ENCODE results near the gene KLHL2.
"Not testable (repeated sequence)": the region's sequence is repeated elsewhere in the genome, so short reads cannot be mapped to it uniquely, and the experiment has no call there.

Gene KLHL2

DNA sequence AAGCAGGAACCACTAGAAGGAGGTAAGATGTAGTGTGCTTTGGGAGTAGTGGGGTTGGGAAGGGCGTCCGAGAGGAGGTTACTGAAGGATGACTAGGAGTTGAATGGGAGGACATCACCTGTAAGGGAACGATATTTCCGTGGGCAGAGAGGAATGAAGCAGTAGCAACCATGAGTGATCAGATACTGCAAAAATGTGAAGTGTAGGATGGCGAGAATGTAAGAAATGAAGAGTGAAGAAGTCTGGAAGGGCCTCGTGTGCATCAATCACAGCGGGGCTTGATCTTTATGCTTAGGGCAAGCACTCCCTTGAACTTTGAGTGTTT lies 120.7 kb downstream of the KLHL2 start:
- no peak for DNase-seq (ENCODE audit: low read depth in 2 of 2)

DNA sequence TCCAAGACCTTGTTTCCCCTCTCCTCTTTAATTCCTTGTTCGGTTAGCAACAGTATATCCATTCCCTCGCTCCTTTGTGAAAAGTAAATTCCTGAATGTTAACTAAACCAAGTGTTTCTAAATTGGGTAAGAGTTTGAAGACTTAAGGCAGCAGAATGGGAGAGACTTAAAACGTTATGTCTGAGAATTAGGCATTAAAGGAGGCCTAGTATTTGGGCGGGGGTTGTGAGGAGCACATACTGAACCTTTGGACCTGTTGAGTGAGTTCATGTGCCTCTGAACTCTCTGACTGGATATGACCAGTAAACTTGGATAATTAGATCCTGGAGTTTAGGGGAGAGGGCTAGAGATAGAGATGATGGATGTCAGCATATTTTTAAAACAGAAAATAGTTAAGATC lies 121.3 kb downstream of the KLHL2 start:
- no peak for DNase-seq (ENCODE audit: low read depth in 2 of 2)

DNA sequence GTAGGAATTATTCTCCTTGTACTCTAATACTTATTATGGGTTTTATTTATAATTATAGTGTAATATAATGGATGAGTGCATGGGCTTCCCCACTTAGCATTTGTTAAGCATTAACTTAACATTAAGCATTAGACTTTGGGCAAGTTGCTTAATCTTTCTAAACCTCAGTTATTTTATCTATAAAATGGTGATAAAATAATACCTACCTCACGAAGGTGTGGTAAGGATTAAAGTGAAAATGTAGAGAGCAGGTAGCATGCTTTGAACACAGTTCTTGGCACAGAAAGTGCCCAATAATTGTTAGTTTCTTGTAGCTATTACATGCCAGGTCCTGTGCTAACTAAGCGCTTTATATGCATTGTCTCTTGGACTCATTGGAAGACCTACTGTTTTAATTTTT lies 122.7 kb downstream of the KLHL2 start:
- no peak for DNase-seq (ENCODE audit: low read depth in 2 of 2)

DNA sequence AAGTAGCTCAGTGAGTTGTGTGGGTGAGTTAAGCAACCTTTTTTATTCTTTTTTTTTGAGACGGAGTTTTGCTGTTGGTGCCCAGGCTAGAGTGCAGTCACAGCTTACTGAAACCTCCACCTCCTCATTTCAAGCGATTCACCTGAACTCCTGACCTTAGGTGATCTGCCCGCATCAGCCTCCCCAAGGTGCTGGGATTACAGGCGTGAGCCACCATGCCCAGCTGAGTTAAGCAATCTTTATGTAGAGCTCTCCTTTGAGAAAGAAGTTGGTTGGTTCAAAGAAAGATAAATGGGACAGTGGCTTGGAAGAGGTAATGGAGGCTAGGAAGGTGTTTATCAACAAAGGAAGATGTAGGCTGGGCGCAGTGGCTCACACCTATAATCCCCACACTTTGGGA lies 123.3 kb downstream of the KLHL2 start:
- no peak for DNase-seq (ENCODE audit: low read depth in 2 of 2)

DNA sequence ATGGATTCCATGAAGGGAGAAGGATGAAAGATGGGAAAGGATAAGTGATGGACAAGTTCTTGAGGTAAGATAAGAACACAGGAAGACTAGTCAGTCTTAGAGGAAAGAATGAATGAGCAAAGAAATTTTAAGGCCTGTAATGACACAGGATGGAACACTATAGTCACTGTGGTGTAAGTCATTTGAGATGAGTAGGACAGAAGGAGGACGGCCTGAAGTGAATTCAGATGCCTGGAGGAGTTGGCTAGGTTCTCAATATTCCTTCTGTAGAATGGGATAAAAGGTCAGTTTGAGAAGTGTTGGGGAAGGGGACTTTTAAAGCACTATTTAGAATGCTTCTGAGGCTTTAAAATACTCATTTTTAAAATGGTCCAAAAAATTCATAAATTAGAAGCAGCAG lies 124.0 kb downstream of the KLHL2 start:
- DNase-seq (ENCODE audit: low read depth in 2 of 2) = no peak

DNA sequence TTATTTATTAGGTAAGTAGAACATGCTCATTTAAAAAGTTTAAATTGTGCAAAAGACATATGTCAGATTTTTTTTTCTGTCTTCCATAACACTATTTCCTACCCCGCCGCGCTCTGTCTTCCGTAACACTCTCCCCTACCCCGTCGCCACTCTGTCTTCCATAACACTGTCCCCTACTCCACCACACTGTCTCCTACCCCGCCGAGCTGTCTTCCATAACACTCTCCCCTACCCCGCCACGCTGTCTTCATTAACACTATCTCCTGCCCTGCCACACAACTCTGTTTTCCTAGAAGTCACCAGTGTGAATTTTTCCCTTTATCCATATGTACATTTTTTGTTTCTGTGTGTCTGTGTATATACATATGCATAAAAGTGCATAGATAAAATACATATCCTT lies 124.5 kb downstream of the KLHL2 start:
- DNase-seq (ENCODE audit: low read depth in 2 of 2) = no peak

DNA sequence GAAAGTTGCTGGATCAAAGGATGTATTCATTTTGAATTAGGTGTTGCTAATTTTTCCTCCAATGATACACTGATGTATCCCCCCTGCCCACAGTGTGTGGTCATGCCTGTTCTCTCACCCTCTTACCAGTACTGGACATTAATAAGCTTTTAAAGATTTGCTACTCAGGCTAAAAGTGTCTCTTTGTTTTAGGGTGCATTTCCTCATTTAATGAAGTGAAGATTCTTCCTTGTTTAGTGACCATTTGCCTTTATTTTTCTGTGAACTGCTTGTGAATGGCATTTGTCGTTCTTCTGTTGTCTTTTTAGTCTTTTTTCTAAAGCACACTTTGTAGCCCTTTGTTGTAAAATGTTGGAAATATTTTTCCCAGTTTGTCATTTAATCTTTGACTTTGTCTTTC lies 125.1 kb downstream of the KLHL2 start:
- no peak for DNase-seq (ENCODE audit: low read depth in 2 of 2)

DNA sequence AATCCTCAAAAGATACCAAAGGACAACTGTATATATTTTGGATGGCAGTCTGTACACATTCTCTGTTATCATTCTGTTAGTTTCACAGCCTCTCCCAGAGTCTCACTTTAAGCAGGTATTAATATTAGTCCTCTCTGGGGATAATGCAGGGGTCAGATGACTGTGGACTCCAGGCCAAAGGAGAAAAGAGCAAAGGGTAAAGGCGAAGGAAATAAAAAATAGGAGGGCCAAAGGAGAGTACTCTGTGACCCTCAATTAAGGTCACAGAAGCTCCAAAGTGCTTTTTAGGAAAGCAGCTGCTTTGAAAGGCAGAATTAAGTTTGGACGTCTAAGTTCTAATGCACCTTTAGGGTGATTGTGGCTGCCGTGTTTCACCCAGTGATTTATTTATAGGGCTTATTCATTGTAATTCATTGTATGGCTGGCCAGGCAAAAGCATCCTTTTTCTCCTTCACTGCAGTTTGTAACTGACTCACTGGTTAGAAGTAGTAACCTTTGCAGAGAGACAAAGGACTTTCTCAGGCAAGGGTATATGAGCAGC lies 127.9 kb downstream of the KLHL2 start:
- DNase-seq (ENCODE audit: low read depth in 2 of 2) = no peak

DNA sequence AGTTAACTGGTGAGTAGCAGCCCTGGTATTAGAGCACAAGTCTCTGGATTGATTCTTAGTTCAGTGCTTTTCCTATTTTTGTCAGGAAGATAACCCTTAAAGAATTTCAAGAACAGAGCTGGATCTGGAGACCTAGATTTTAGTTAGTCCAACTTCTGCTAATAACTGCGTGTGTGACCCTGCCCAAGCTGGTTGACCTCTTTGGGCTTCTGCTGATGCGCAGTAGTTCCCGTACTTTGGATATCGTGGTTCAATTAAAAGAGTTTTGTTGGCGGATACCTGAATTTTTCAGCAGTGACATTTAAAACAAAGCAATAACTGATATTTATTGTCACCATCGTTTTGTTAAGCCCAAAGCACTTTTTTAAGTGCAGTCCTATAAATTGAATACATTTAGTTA lies 129.4 kb downstream of the KLHL2 start:
- DNase-seq (ENCODE audit: low read depth in 2 of 2) = no peak

DNA sequence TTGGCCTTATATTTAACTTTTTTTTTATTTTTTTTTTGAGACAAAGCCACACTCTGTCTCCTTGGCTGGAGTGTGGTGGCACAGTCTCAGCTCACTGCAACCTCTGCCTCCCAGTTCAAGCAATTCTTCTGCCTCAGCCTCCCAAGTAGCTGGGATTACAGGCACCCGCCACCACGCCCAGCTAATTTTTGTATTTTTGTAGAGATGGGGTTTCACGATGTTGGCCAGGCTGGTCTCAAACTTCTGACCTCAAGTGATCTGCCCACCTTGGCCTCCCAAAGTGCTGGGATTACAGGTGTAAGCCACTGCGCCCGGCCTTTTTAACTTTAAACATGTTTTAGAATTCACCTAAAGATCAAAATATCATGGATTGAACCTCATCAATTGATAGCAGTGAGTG lies 135.0 kb downstream of the KLHL2 start:
- DNase-seq (ENCODE audit: low read depth in 2 of 2) = not testable (repeated sequence)

DNA sequence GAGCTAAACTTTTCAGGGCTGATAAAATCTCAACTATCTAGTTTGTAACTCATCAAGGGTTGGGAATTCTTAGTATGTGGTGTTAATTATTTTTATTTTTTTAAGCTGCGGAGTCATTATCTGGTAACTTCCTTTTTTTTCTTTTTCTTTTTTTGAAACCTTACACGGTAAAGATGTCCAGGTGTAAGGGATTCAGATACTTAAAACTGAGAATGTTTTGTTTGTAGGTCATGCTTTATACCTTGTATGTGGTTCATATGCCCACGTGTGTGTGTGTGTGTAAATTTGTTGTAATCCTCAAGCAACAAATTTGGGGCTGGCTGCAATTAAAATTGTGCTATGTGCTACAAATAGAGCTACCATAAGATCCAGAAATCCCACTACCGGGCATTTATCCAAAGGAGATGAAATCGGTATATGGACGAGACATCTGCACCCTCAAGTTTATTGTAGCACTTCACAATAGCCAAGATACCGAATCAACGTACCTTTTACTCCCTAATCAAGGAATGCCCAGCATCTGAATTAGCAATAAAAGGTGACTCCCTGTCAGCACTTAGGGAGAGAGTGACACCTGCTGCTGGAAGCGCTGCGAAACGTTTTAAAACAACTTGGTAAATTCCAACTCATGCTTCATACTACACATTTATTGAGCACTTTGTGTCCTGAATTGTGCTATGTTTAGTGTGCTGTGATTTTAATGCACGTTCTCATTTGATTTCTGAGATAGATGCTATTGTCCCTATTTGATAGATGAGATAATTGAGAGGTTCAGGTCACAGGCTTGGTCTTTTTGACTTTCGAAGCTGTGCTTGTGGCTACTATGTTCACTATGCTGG lies 136.2 kb downstream of the KLHL2 start:
- no peak for DNase-seq (ENCODE audit: low read depth in 2 of 2)

DNA sequence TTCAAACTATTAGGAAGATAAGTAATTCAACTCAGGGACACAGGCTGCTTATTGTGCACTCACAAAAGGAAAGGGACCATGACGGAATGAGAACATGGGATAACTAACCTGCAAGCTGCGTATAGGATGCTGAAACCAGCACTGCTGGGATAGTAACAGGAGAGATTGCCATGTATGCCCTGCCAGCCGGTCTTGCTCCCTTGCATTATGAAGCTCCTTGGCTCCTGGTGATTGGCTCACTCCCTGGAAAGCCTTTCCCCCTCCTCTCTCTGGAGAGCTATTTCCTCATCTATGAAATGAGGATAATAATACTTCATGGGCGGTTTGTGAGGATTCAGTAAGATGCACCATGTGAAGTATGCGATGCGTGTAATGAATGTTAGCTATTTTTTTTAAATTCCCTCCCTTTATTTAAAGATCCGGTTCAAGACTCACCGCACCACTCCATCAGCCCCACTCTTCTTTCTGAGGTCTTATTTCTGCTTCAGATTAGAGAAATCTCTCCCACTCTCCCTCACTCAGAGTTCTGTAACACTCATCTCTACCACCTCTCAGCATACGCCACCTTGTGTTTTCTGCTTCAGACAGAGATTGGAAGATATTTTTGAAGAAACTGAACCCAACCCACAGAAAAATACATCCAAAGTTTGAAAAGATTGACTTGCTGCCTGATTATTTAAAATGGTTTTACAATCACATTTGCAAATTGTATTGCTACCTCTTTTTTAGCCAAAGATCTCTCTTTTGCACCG lies 138.5 kb downstream of the KLHL2 start:
- DNase-seq (ENCODE audit: low read depth in 2 of 2) = no peak

DNA sequence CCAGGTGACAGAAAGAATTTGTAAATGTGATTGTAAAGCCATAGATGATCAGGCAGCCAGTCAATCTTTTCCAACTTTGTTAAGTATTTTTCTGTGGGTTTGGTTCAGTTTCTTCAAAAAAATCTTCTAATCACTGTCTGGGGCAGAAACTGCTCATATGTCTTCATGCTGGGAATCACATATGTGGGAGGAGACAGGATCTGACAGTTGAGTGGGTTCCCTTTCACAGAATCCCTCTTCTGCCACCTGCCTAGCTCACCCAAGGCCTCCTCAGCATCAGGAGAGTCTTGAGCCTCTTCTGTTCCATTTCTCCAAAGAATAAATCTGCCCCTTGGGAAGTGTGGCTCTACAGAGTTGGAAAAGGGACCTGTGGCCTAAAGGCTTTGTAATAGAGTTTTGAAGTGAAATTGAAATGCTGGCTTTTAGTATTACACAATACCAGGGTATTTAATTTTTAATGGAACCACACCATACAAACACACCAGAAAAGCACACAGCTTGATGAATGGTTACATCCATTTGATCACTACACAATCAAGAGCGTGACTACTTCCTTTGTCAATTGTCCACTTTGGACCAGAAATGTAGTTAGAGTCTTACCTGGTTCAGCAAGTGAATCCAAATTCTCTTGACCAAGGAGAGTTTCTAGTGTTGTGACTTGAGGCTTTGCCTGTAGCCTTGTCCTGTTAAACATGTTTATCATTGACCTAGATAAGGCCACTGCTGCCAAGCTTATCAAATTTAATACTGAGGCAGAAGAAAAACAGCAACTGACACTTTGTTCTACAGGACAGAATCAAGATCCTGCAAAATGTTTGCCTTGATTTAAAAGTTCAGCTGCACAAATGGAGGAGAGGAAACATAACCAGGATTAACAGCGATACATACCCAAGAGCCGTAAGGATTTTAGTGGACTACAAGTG lies 140.5 kb downstream of the KLHL2 start:
- DNase-seq (ENCODE audit: low read depth in 2 of 2) = no peak

DNA sequence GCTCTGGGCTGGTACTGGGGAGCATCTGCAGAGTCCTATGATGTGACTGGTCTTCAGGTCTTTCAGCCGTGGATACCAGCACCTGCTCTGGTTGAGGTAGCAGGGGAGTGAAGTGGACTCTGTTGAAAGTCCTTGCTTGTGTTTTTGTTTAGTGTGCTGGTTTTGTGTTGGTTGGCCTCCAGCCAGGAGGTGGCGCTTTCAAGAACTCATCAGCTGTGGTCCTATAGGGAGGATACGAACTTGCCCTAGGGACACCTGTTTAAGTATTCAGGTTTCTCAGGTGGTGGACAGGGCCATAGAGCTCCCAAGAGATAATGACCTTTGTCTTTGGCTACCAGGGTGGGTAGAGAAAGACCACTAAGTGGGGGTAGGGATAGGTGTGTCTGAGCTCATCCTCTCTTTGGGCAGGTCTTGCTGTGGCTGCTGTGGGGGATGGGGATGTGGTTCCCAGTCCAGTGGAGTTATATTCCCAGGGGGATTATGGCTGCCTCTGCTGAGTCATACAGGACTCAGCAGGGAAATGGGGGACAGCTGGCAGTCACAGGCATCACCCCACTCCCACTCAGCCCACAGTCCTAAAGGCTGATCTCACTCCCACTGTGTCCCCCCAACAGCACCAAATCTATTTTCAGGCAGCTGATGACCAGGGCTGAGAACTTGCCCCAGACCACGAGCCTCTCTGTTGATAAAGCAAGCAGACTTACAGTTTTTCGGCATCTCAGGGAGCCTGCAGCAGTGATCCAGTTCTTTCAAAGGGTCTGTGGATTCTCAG lies 144.2 kb downstream of the KLHL2 start:
- DNase-seq (ENCODE audit: low read depth in 2 of 2) = no peak

DNA sequence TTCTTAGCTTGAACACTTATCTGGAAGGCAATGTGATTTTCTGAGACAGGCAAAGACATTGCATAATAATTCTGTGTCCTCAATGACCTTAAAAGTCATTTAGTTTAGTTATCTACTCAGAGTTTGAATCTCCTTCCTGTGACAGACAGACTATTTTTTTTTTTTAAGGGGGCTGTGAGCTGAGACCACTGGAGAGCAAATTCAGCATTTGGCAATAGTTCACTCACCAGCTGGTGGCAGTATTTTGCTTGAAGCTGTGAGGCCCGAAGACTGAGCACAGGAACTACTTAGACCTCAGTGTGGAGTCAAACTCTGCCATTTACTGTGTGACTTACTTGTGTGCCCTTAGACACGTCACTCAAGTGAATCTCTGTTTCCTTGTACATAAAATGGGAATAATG lies 148.5 kb downstream of the KLHL2 start:
- DNase-seq (ENCODE audit: low read depth in 2 of 2) = no peak

DNA sequence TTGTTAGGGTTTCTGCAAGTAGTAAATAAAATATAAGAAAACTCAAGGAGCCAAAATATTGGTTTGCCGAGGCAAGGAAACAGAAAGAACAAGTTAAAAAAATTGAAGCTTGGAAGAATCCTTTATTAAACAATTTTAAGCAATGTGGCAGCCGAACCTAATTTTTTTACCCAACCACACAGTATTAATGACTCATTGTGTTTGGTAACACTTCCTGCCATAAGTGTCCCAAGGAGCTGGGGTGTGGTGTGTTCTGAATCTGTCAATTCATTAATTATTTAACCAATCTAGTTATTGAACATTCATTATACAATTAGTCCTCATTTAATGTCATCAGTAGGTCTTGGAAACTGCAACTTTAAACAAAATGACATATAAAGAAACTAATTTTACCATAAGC lies 152.1 kb downstream of the KLHL2 start:
- no peak for DNase-seq (ENCODE audit: low read depth in 2 of 2)

DNA sequence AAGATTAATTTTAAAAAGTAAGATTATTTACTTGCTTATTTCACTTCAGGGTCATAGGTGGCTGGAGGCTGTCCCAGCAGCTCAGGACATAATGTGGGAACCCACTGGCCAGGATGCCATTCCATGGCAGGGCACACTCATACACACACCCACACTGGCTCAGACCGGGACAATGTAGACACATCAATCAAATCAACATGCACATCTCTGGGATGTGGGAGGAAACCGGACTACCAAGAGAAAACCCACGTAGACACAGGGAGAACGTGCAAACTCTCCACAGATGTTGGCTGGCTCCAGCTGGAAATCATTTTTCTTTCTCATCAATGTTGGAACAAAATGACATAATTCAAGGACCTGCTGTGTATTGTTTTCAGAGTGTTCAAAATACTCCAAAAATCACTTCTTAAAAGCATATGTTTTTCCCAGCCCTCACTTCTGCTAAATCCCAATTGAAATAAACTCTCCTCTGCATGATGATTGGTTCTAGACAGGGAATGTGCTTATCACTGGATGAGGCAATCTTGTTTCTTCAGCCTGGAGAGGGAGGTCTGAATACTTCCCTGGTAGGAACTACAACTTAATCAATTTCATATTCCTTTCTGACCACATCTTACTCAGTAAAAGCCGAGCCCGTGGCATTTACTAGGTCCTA lies 152.8 kb downstream of the KLHL2 start:
- DNase-seq (ENCODE audit: low read depth in 2 of 2) = no peak

DNA sequence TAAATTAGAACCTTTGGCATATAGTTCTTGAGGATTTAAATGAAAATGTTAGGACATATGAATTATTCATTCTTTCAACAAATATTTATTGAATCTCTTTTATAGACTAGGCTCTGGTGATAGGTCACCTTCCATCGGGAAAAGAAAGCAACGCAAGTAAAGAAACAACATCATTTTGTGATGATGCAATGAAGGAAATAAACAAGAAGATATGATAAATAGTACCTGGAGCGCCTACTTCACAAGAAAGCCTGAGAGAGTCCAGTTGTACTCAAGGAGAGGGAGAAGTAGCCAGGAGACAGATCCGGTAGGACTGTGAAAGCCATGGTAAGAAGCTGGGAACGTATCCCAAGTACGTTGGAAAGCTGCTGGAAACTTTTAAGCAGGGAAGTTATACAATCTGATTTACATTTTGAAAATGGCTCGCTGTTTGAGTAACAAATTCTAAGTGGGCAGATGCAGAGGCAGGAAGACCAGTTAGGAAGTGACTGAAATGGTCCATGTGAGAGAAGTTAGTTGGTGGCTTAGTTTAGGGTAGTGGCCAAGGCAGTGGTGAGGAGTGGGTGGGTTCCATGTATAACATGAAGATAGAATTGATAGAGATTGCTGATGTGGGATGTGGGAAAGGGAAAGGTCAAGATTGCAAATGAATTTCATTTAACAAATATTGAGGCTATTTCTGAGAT lies 153.8 kb downstream of the KLHL2 start:
- no peak for DNase-seq (ENCODE audit: low read depth in 2 of 2)

DNA sequence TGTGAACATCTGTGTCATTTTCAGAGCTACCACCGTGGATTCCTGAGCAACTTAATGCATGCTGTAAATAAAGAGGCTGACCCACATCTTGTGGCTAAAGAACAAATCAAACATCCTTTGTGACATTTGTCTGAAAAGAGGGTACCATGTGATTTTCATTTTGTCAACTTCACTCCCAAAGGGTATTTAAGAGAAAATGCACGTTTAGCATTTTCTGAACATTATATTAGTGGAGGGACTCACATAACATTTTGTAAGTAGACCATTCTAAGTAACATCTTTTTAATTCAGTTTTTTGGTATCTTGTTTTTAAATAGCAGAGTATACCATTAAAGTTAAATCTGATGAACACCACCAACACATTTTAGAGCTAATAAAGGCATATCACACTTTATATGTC lies 154.4 kb downstream of the KLHL2 start:
- no peak for DNase-seq (ENCODE audit: low read depth in 2 of 2)

DNA sequence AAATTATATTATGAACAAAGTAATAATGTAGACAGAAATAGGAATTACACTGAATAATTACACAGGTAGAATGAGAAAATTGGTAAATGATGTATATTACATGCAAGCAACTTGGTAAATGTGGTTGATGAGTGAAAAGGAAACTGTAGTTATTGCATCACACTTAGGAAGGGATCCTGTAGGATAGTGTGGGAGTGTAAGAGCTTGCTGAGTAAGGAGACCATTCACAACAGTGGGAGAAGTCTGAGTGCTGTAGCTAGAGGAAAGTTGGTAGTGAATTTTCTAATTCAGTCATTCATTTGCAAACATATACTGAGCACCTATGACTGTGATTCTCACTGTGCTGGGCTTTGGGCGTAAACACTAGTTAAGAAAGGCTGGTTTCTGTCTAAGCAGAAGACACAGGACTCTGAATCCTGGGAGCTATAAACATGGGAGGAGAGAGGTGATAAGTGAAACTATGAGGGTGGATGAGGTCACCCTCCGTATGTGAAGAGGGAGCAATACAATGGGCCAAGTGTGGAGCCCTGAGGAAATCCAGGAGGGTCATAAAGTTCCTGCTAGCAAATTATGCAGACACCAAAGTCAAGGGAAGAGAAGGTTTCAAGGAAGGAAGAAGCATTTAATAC lies 157.2 kb downstream of the KLHL2 start:
- no peak for DNase-seq (ENCODE audit: low read depth in 2 of 2)
